H1 (cell line): ENCODE measurements around the gene GPS2. TPM values are rescaled to one million over a fixed set of nuclear protein-coding genes. Genes with fewer than 3 reads are reported as not detected.

Experiments
- CTCF ChIA-PET: fragments of 300-600 bp; sonication (Branson Sonifier 250); formaldehyde crosslinking; loops from one replicate; lab custom pipeline; 2021; ENCODE audit not compliant: partially characterized antibody; lab: Charles Lee
- POLR2A ChIA-PET: fragments of 300-600 bp; sonication (Branson Sonifier 250); formaldehyde crosslinking; loops from one replicate; lab custom pipeline; 2021; ENCODE audit warnings: inconsistent platforms; ENCODE audit not compliant: partially characterized antibody; lab: Charles Lee
- DNase-seq, 2 experiments: peaks; one replicate each; pipeline versions ENCODE4 v3.0.0 to v3.0.0-alpha.2; 2010 to 2022; ENCODE audit warnings: low spot score in 2 of 2, low read depth in 1 of 2, mixed read lengths in 1 of 2
- FAIRE-seq: peaks from 2 replicates; lab custom pipeline; 2011; peaks lifted over from hg19 to GRCh38; lab: Jason Lieb, UNC
- H2AFZ ChIP-seq: 2 replicates; pipeline ENCODE4 v1.8.1; 2012; ENCODE audit warnings: low read length, inconsistent platforms
- H2AK5ac ChIP-seq: 2 replicates; pipeline ENCODE4 v1.6.1; 2013; ENCODE audit warnings: low read depth, low read length
- H2BK120ac ChIP-seq: replicated peaks from 2 replicates; pipeline ENCODE3; 2013; ENCODE audit warnings: low read depth, low read length, inconsistent platforms
- H2BK12ac ChIP-seq: 2 replicates; pipeline ENCODE4 v1.6.1; 2013; ENCODE audit warnings: low read depth, low read length
- H2BK15ac ChIP-seq: 2 replicates; pipeline ENCODE4 v1.6.1; 2013; ENCODE audit warnings: low read length
- H2BK20ac ChIP-seq: 2 replicates; pipeline ENCODE4 v1.6.1; 2013; ENCODE audit warnings: low read length
- H2BK5ac ChIP-seq: 2 replicates; pipeline ENCODE4 v1.6.1; 2013; ENCODE audit warnings: low read depth, low read length
- H3K14ac ChIP-seq: 2 replicates; pipeline ENCODE4 v1.6.1; 2013; ENCODE audit warnings: inconsistent platforms; ENCODE audit not compliant: insufficient read length
- H3K18ac ChIP-seq: 2 replicates; pipeline ENCODE4 v1.6.1; 2013; ENCODE audit warnings: low read length; ENCODE audit errors: extremely low read depth
- H3K23ac ChIP-seq: 2 replicates; pipeline ENCODE4 v1.6.1; 2013; ENCODE audit warnings: inconsistent platforms; ENCODE audit not compliant: insufficient read length
- H3K23me2 ChIP-seq: 2 replicates; pipeline ENCODE4 v1.6.1; 2013; ENCODE audit warnings: low read depth, low read length
- H3K27ac ChIP-seq: 2 replicates; pipeline ENCODE4 v1.6.1; 2011; ENCODE audit warnings: low read depth, low read length, inconsistent platforms
- H3K27me3 ChIP-seq, 4 experiments: replicated peaks in 1 of 4; 1 replicate in 1 of 4; 2 replicates in 3 of 4; pipeline versions ENCODE4 v1.6.1 to v1.8.1; 2011 to 2013; ENCODE audit warnings: low read length in 3 of 4, mild to moderate bottlenecking in 3 of 4, inconsistent platforms in 2 of 4, mixed read lengths in 2 of 4, moderate library complexity in 1 of 4; ENCODE audit not compliant: control insufficient read depth in 3 of 4, insufficient read depth in 3 of 4; ENCODE audit errors: extremely low read depth in 1 of 4
- H3K36me3 ChIP-seq, 4 experiments: 2 replicates each; pipeline versions ENCODE4 v1.6.1 to v1.8.1; 2011 to 2013; ENCODE audit warnings: mild to moderate bottlenecking in 4 of 4, low read length in 3 of 4, moderate library complexity in 2 of 4, control low read depth in 1 of 4, inconsistent platforms in 1 of 4; ENCODE audit not compliant: insufficient read depth in 4 of 4, control insufficient read depth in 2 of 4
- H3K4ac ChIP-seq: replicated peaks from 2 replicates; pipeline ENCODE3; 2013; ENCODE audit warnings: low read length, low read depth, mixed read lengths, inconsistent platforms; ENCODE audit not compliant: insufficient read length
- H3K4me1 ChIP-seq, 4 experiments: replicated peaks in 1 of 4; 1 replicate in 1 of 4; 2 replicates in 3 of 4; pipeline versions ENCODE4 v1.6.1 to v1.8.1; 2011 to 2013; ENCODE audit warnings: low read length in 3 of 4, inconsistent platforms in 2 of 4, mixed read lengths in 1 of 4; ENCODE audit not compliant: insufficient read depth in 4 of 4, control insufficient read depth in 3 of 4
- H3K4me2 ChIP-seq, 2 experiments: 2 replicates each; pipeline versions ENCODE4 v1.6.1 to v1.8.1; 2011 to 2013; ENCODE audit warnings: low read depth in 2 of 2, low read length in 2 of 2, control low read depth in 1 of 2, inconsistent platforms in 1 of 2, mild to moderate bottlenecking in 1 of 2; ENCODE audit not compliant: insufficient read depth in 1 of 2
- H3K4me3 ChIP-seq, 4 experiments: fragments of 200-600, 300-600 bp in 1 of 4; sonication (generic), shearing (Covaris generic), sonication (Bioruptor Twin) in 1 of 4; 2 replicates each; pipeline versions ENCODE4 v1.5.1 to v1.8.1; 2011 to 2016; ENCODE audit warnings: low read length in 4 of 4, low read depth in 3 of 4, control low read depth in 2 of 4, inconsistent platforms in 2 of 4, mild to moderate bottlenecking in 2 of 4, mixed read lengths in 1 of 4, moderate library complexity in 1 of 4; ENCODE audit not compliant: insufficient read depth in 2 of 4; ENCODE audit errors: extremely low read depth in 1 of 4
- H3K56ac ChIP-seq: replicated peaks from 2 replicates; pipeline ENCODE3; 2013; ENCODE audit warnings: low read depth, mild to moderate bottlenecking, mixed read lengths, low read length, inconsistent platforms; ENCODE audit not compliant: insufficient read length
- H3K79me1 ChIP-seq: 2 replicates; pipeline ENCODE4 v1.6.1; 2013; ENCODE audit warnings: low read depth, low read length, control low read depth
- H3K79me2 ChIP-seq, 2 experiments: 2 replicates each; pipeline versions ENCODE4 v1.6.1 to v1.8.1; 2012 to 2013; ENCODE audit warnings: low read length in 2 of 2, mild to moderate bottlenecking in 2 of 2, inconsistent platforms in 1 of 2; ENCODE audit not compliant: insufficient read depth in 2 of 2, control insufficient read depth in 1 of 2
- H3K9ac ChIP-seq, 4 experiments: replicated peaks in 1 of 4; 1 replicate in 1 of 4; 2 replicates in 3 of 4; pipeline versions ENCODE4 v1.6.1 to v1.8.1; 2011 to 2013; ENCODE audit warnings: low read depth in 3 of 4, low read length in 3 of 4, control low read depth in 2 of 4, mild to moderate bottlenecking in 2 of 4, moderate library complexity in 2 of 4, inconsistent platforms in 1 of 4; ENCODE audit errors: extremely low read depth in 1 of 4
- H3K9me3 ChIP-seq, 2 experiments: 2 replicates each; pipeline versions ENCODE4 v1.6.1 to v1.8.1; 2012 to 2013; ENCODE audit warnings: mild to moderate bottlenecking in 2 of 2, moderate library complexity in 2 of 2, control low read depth in 1 of 2, inconsistent platforms in 1 of 2, low read depth in 1 of 2, low read length in 1 of 2, mixed read lengths in 1 of 2; ENCODE audit not compliant: insufficient read depth in 2 of 2
- H4K20me1 ChIP-seq, 2 experiments: replicated peaks in 1 of 2; 2 replicates each; pipeline versions ENCODE3 to v1.8.1; 2011 to 2013; ENCODE audit warnings: inconsistent platforms in 2 of 2, low read length in 2 of 2, mild to moderate bottlenecking in 1 of 2; ENCODE audit not compliant: insufficient read depth in 2 of 2, control insufficient read depth in 1 of 2
- H4K5ac ChIP-seq: 2 replicates; pipeline ENCODE4 v1.6.1; 2013; ENCODE audit warnings: low read length, low read depth, mixed read lengths, inconsistent platforms; ENCODE audit not compliant: insufficient read length
- H4K8ac ChIP-seq: 2 replicates; pipeline ENCODE4 v1.8.0; 2013; ENCODE audit warnings: mild to moderate bottlenecking, moderate library complexity, low read length, inconsistent platforms; ENCODE audit not compliant: insufficient read depth; ENCODE audit errors: extremely low read depth
- H4K91ac ChIP-seq: replicated peaks from 2 replicates; pipeline ENCODE3; 2013; ENCODE audit warnings: low read length, mixed read lengths, inconsistent platforms; ENCODE audit not compliant: insufficient read length
- CBX5 ChIP-seq: fragments of 300-800, 300-1000 bp; sonication (generic); IDR thresholded peaks from 2 replicates; pipeline ENCODE4 v1.7.1; 2016; ENCODE audit warnings: antibody characterized with exemption, low read length, low read depth
- CTBP2 ChIP-seq: IDR thresholded peaks from 2 replicates; pipeline ENCODE4 v1.7.0; 2011; ENCODE audit warnings: borderline replicate concordance, mild to moderate bottlenecking, moderate library complexity, mixed read lengths, low read length; ENCODE audit not compliant: insufficient read depth, insufficient read length
- SUZ12 ChIP-seq: fragments of 200-600 bp; sonication (generic); IDR thresholded peaks from 2 replicates; pipeline ENCODE4 v1.6.1; 2012; ENCODE audit warnings: mild to moderate bottlenecking, inconsistent platforms, low read length, moderate library complexity, mixed read lengths
- WGBS, 2 experiments: shearing (Covaris generic) in 1 of 2; methylation state at CpG; one replicate each; pipeline versions ENCODE4 v1.1.6 to v1.1.7; 2013 to 2015; ENCODE audit warnings: low lambda C conversion rate in 2 of 2, mixed read lengths in 2 of 2, inconsistent platforms in 1 of 2, low coverage in 1 of 2, missing lambda C conversion rate in 1 of 2; ENCODE audit not compliant: insufficient replicate concordance in 2 of 2, insufficient coverage in 1 of 2, insufficient read length in 1 of 2; ENCODE audit errors: extremely low coverage in 1 of 2, missing lambda C conversion rate in 1 of 2; 5-methylcytosine and 5-hydroxymethylcytosine counted together
- polyA plus RNA-seq, 7 experiments: library from polyadenylated mRNA; depleted of rRNA in 3 of 7; stranded (reverse) in 5 of 7; unstranded in 2 of 7; fragments of >200 nt in 5 of 7; fragments of 200-250 nt in 2 of 7; gene quantifications; 1 replicate in 5 of 7; 2 replicates in 1 of 7; 4 replicates in 1 of 7; pipeline versions ENCODE4 v1.2.1 to v1.2.3, GENCODE V29; 2011 to 2013; ENCODE audit warnings: missing spikeins in 2 of 7, mixed read lengths in 2 of 7
- total RNA-seq: library from RNA; stranded (reverse); fragmentation: NEBNext Ultra II Directional; extraction: Animal tissue kit (Norgen Biotek cat#: 25700); gene quantifications from 2 replicates; pipeline ENCODE4 v1.2.1, GENCODE V29; 2021

The GPS2 gene
- total and polyA plus RNA-seq, 2 of the 8 experiments (the other 6 are each of a cell fraction or from before 2014, with no cell fraction given) = 67.0 to 152 TPM

DNA sequence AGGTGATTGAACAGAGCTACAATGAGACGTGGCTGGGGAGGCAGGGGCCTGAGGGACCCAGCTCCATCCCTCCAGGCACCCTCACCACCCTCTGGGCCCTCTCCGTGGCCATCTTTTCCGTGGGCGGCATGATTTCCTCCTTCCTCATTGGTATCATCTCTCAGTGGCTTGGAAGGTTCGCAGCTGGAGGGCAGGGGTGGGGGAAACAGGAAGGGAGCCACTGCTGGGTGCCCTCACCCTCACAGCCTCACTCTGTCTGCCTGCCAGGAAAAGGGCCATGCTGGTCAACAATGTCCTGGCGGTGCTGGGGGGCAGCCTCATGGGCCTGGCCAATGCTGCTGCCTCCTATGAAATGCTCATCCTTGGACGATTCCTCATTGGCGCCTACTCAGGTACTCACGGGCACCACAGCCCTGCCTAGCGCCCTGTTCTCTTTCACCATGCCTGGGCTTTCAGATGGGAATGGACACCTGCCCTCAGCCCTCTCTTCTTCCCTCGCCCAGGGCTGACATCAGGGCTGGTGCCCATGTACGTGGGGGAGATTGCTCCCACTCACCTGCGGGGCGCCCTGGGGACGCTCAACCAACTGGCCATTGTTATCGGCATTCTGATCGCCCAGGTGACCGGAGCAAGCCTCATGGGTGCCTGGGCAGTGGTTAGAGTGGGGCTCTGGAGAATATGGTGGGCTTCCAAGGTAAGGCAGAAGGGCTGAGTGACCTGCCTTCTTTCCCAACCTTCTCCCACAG lies 31.5 kb downstream of the GPS2 start:
- TF ChIP-seq CTBP2 = no peak
- TF ChIP-seq CBX5 = no peak
- TF ChIP-seq SUZ12 = no peak
- H3K23me2 ChIP-seq = peaks cover 11% of the 10 kb centered on the region
- no peak overlapping the region for H2AK5ac ChIP-seq
- H2BK15ac ChIP-seq = no peak overlapping the region
- peaks cover 0 to 7% of the 10 kb centered on the region in 2 experiments for H4K20me1 ChIP-seq
- WGBS, 2 experiments = 83% methylated on average over 16 of the region's 18 CpGs; no CpG with 5 or more reads in 1 of the 2 experiments
- CTCF ChIA-PET = interaction anchor here (0.7 to 3.9 kb wide), 5 partner anchors 8 to 53 kb away, joined by 3 to 46 read pairs (median 8); partner anchors contain the start of genes ACAP1 and GABARAP
- H3K4ac ChIP-seq = no peak overlapping the region
- H3K4me2 ChIP-seq = no peak overlapping the region; a peak in 1 of 4 replicates
- H3K79me2 ChIP-seq = no peaks in the 10 kb centered on the region
- H3K56ac ChIP-seq = no peak overlapping the region
- no peak overlapping the region for H2BK20ac ChIP-seq
- peaks cover 0 to 20% (median 8%) of the 10 kb centered on the region in 4 experiments; a peak in 5 of 7 replicates for H3K4me1 ChIP-seq
- H3K9me3 ChIP-seq = no peaks in the 10 kb centered on the region
- H3K27me3 ChIP-seq = peaks cover 0 to 13% (median 7%) of the 10 kb centered on the region in 4 experiments; a peak in 6 of 7 replicates
- no peak overlapping the region for H2BK5ac ChIP-seq
- no peak overlapping the region for H3K18ac ChIP-seq
- no peak overlapping the region for H3K14ac ChIP-seq
- FAIRE-seq (no peak), DNase-seq (no peak)
- no peak overlapping the region for H3K4me3 ChIP-seq
- no peak overlapping the region for H3K23ac ChIP-seq
- no peak overlapping the region for H4K91ac ChIP-seq
- no peak overlapping the region for H2BK120ac ChIP-seq
- H4K8ac ChIP-seq = no peak overlapping the region
- H3K79me1 ChIP-seq = no peaks in the 10 kb centered on the region
- no peak overlapping the region for H2AFZ ChIP-seq
- POLR2A ChIA-PET = interaction anchor here (1.0 to 7.7 kb wide), 15 partner anchors 7 to 63 kb away, joined by 3 to 94 read pairs (median 9); partner anchors contain the start of genes ACADVL, ACAP1, CTDNEP1 and DLG4
- no peak overlapping the region for H3K9ac ChIP-seq
- peaks cover 0 to 6% (median 3%) of the 10 kb centered on the region in 4 experiments; a peak in 3 of 8 replicates for H3K36me3 ChIP-seq
- no peak overlapping the region for H2BK12ac ChIP-seq
- H3K27ac ChIP-seq = no peak overlapping the region
- no peak overlapping the region for H4K5ac ChIP-seq
